Ishikawa (cell line): ENCODE results near the gene CMTR2.

Source experiments
- EGR1 ChIP-seq: IDR thresholded peaks from 2 replicates; pipeline ENCODE4 v1.6.1; 2012
- EP300 ChIP-seq: IDR thresholded peaks from 2 replicates; pipeline ENCODE4 v1.6.1; 2012; ENCODE audit warnings: borderline replicate concordance
- MAX ChIP-seq: IDR thresholded peaks from 2 replicates; pipeline ENCODE4 v1.6.1; 2012
- RAD21 ChIP-seq: IDR thresholded peaks from 2 replicates; pipeline ENCODE4 v1.6.1; 2012; ENCODE audit warnings: low read depth
- REST ChIP-seq: IDR thresholded peaks from 2 replicates; pipeline ENCODE4 v1.6.1; 2012; ENCODE audit warnings: low read depth, mild to moderate bottlenecking

- TF ChIP-seq RAD21, result no peak
- no peak for TF ChIP-seq EGR1
- TF ChIP-seq MAX, result no peak
- TF ChIP-seq REST, result no peak
- no peak for TF ChIP-seq EP300
These were observed 38.9 kb upstream of the CMTR2 start for GRCh38 chr16:71328151-71328550.
